GM20000 (cell line): ENCODE measurements around the gene TSR3.

Source experiments
- DNase-seq: peaks from one replicate; pipeline ENCODE4 v3.0.0; 2012; ENCODE audit warnings: low spot score
- TF ChIP-seq, protein P1 (sequence below): IDR thresholded peaks from 2 replicates; pipeline ENCODE4 v1.5.1; 2012; ENCODE audit warnings: mild to moderate bottlenecking, control low read depth; ENCODE audit errors: extremely low read depth, missing control alignments

TSR3 gene

DNA sequence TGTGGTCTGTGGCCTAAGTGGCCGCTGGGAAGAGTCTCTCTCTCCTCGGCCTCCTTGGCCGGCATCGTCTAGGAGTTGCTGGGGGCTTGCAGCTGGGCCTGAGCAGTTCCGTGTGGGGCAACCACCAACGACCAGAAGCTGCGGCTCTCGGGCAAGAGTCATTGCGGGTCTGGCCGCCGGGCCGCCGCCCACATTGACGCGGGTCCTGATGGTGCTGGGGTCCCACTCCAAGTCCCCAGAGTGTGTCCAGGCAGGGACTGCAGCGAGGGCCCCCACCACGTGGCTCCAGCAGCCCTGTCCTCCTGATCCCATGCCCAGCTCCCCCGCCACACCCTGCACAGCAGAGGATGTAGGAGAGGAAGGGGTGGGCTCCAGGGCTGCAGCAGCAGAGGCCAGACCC is 31.9 kb upstream of the TSR3 start:
- DNase-seq: no peak
- TF ChIP-seq, protein P1, sequence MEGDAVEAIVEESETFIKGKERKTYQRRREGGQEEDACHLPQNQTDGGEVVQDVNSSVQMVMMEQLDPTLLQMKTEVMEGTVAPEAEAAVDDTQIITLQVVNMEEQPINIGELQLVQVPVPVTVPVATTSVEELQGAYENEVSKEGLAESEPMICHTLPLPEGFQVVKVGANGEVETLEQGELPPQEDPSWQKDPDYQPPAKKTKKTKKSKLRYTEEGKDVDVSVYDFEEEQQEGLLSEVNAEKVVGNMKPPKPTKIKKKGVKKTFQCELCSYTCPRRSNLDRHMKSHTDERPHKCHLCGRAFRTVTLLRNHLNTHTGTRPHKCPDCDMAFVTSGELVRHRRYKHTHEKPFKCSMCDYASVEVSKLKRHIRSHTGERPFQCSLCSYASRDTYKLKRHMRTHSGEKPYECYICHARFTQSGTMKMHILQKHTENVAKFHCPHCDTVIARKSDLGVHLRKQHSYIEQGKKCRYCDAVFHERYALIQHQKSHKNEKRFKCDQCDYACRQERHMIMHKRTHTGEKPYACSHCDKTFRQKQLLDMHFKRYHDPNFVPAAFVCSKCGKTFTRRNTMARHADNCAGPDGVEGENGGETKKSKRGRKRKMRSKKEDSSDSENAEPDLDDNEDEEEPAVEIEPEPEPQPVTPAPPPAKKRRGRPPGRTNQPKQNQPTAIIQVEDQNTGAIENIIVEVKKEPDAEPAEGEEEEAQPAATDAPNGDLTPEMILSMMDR: no peak

DNA sequence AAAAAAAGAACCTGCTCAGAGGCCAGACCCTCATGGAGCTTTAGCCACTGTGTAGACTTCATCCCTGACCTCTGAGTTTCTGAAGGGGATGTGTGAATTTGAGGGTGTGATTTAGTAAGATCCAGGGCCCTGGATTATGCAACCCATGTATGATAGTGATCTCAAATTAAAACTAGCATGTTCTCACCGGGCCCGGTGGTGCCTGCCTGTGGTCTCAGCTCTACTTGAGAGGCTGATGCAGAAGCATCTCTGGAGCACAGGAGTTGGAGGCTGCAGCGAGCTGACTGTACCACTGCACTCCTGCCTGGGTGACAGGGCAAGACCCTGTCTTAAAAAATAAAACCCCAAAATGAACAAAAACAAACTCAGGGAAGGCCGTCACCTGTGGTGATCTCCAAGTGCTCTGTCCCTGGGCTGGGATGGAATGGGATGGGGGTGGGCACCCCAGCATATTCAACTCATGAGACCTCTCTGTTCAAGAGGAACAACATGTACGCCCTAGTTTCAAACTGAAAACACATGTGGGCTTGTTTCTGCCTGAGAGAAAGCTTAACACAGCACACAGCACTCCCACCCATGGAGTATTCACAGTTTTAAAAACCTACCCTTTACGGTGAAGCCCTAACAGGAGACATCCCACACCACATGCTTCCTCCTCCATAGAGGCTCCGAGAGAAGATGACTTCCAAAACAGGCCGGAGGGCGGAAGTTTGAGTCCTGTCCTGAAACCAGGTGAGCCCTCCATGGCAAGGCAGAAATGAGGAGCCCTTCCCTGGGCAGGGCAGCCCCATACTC is 30.1 kb upstream of the TSR3 start:
- DNase-seq: no peak
- TF ChIP-seq, protein P1: no peak

DNA sequence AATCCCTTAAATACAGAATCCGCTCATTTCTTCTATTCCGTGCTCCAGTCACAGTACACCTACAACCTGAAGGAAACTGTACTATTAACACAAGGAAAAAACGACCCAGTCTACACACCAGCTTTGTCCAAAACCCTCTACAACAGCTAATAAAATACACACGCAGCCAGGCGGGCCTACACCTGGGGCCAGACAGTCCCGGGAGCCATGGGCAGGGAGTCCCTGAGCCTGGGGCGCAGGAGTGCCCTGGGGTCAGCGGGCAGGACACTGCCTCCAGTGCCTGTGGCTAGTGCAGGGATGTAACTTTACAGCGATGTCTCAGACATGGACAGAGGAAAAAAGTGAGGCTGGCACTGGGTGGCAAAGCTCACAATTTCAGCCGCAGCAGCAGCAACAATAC is 28.5 kb upstream of the TSR3 start:
- TF ChIP-seq, protein P1: no peak

DNA sequence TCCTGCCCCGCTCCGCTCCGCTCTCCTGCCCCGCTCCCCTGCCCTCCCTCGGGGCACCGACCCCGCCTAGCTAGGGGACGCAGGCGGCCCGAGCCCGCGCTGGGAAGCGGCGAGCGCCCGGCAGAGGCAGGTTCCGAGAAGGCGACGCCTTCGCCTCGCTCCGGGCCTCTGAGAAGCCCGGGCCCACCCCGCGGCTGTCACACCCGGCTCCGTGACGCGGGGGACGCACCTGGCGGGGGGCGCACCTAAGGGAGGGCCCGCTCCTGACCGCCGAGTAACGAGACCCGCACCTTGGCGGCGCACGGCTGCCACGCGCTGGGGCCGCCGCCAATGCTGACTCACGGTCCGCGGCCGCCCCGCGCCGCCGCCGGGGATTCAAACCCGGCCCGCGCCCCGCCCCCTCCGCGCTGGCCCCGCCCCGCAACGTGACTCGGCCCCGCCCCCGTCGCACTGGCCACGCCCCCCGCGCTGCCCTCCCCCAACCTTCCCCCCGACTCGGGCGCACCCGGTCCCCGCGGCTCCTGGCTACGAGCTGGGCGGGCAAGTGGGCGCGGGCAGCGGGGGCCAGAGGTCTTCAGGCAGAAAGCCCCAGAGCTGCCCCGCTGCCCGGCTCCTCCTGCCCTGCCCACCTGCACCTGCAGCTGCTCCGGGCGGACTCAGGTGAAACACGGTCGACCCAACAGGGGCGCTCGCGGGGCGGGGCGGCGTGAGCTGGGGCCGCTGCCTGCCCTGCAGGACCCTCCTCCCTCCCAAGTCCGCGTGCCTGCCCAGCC is 27.8 kb upstream of the TSR3 start:
- TF ChIP-seq, protein P1: no peak
- peak; percentile 96 for DNase-seq

More for the DNA sequence above, 28.5 kb upstream of the TSR3 start:
- no peak for DNase-seq

DNA sequence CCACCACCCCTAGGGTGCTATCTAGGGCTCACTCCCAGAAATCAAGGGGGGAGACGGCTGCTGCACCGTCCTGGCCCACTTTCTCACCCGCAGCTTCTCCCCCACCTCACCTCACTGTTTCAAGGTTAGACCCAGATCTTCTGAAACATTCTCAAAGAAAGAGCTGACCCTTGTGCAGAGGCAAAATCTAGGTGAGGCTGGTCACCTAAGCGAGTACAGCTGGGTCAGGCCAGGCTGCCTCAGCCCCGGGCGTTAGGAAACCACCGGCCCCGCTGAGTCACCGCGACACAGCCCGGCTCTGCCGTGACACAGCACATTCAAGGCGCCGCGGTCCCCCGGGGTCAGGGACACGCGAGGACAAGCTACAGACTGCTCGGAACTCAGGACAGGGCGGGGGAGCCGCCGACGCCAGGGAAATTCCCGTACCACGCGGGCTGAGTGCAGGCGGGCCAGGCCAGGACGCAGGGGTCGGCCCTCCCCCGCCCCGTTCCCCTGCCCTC is 27.2 kb upstream of the TSR3 start:
- DNase-seq: peak; percentile 81
- TF ChIP-seq, protein P1: no peak

DNA sequence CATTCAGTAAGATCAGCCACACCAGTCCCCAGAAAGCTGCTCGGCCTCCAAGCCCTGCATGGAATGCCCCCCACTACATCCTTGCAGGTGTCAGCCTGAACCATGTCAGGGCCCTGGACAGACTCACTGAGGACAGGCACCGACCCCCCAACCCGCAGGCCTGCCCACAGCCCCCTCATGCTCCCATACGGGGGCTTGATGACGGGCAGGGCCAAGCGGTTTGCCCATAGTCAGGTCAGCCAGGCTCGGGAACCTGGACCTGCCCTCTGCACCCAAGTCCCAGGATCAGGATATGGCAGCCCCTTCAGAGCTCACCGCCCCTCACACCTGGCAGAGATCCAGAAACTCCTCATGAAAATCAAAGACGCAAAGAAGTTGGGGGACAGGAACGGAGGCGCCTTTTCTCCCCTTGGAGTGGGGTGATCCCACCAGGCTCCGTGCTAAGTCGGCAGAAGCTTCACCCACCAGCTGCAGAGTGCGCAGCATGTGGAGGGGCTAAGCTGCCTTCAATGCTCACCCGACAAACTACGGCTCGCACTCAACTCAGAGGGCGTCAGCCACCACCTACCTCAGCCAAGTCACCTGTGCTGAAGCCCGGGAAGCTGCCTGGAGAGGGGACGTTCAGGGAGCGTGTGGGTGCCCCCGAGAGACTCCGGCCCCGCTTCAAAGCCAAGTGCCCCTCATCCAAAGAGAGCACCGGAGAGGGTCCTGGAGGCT is 26.6 kb upstream of the TSR3 start:
- no peak for DNase-seq
- TF ChIP-seq, protein P1: no peak
